A549 (cell line): ENCODE results near the gene KBTBD7. TPM values are rescaled to one million over a fixed set of nuclear protein-coding genes. Genes with fewer than 3 reads are reported as not detected.
"Not testable (repeated sequence)": the region's sequence is repeated elsewhere in the genome, so short reads cannot be mapped to it uniquely, and the experiment has no call there.

ENCODE experiments used
- ATAC-seq, 2 experiments: fragments of 200-7000 bp in 1 of 2; fragments of >200 bp in 1 of 2; cut with Nextera tagmentation in 1 of 2; cut with Tn5 transposase in 1 of 2; 3 replicates each; pipeline versions ENCODE4 v1.8.0 to v1.9.1; 2018 to 2020; ENCODE audit warnings: mild to moderate bottlenecking in 1 of 2, moderate library complexity in 1 of 2
- CTCF ChIA-PET: fragments of 300-600 bp; sonication (Branson Sonifier 250); formaldehyde crosslinking; extraction: SDS; loops from one replicate; lab custom pipeline; 2021; ENCODE audit warnings: antibody characterized with exemption, inconsistent platforms; lab: Yijun Ruan, JAX
- POLR2A ChIA-PET: fragments of 350-600 bp; formaldehyde crosslinking; extraction: SDS; loops from one replicate; lab custom pipeline; 2021; ENCODE audit warnings: antibody characterized with exemption, inconsistent platforms; lab: Yijun Ruan, JAX
- DNase-seq, 2 experiments: peaks; one replicate each; pipeline versions ENCODE4 v3.0.0 to v3.0.0-alpha.2; 2011 to 2016; ENCODE audit warnings: low read depth in 1 of 2, low spot score in 1 of 2
- FAIRE-seq: peaks from 2 replicates; lab custom pipeline; 2011; peaks lifted over from hg19 to GRCh38; lab: Jason Lieb, UNC
- H3K27ac ChIP-seq, 2 experiments: fragments of >200 bp; sonication (Bioruptor Twin); formaldehyde crosslinking; 3 replicates each; pipeline ENCODE4 v1.5.1; 2016 to 2017
- H3K4me1 ChIP-seq: fragments of >200 bp; sonication (Bioruptor Twin); formaldehyde crosslinking; 3 replicates; pipeline ENCODE4 v1.6.1; 2016
- H3K4me2 ChIP-seq: fragments of >200 bp; sonication (Bioruptor Twin); formaldehyde crosslinking; 3 replicates; pipeline ENCODE4 v1.6.1; 2016
- H3K4me3 ChIP-seq: fragments of >200 bp; sonication (Bioruptor Twin); formaldehyde crosslinking; 3 replicates; pipeline ENCODE4 v1.5.1; 2016
- H3K9me3 ChIP-seq: fragments of >200 bp; sonication (Bioruptor Twin); formaldehyde crosslinking; 3 replicates; pipeline ENCODE4 v1.6.1; 2016
- CBX2 ChIP-seq: fragments of 200-600 bp; sonication (generic); IDR thresholded peaks from 2 replicates; pipeline ENCODE4 v1.6.1; 2016; ENCODE audit warnings: low read depth, mild to moderate bottlenecking, borderline replicate concordance
- CEBPB ChIP-seq, 2 experiments: fragments of >200 bp in 1 of 2; sonication (Bioruptor Twin) in 1 of 2; formaldehyde crosslinking in 1 of 2; IDR thresholded peaks; 2 replicates each; pipeline ENCODE4 v1.6.1; 2012 to 2016
- CHD4 ChIP-seq: fragments of 200-600 bp; sonication (generic); IDR thresholded peaks from 2 replicates; pipeline ENCODE4 v1.6.1; 2016; ENCODE audit warnings: antibody characterized with exemption, mild to moderate bottlenecking, borderline replicate concordance
- EHMT2 ChIP-seq: fragments of 200-600 bp; sonication (generic); IDR thresholded peaks from 2 replicates; pipeline ENCODE4 v1.6.1; 2016; ENCODE audit warnings: antibody characterized with exemption, low read depth, mild to moderate bottlenecking, moderate library complexity
- EP300 ChIP-seq, 2 experiments: fragments of >200 bp; sonication (Bioruptor Twin); formaldehyde crosslinking; IDR thresholded peaks; 2 replicates in 1 of 2; 3 replicates in 1 of 2; pipeline ENCODE4 v1.6.1; 2016 to 2017
- FOXS1 ChIP-seq: fragments of 250-450 bp; sonication (Bioruptor Pico); IDR thresholded peaks from 2 replicates; pipeline ENCODE4 v1.5.0; 2020; ENCODE audit warnings: mild to moderate bottlenecking, moderate library complexity
- HOXB13 ChIP-seq: fragments of 250-450 bp; sonication (Bioruptor Pico); IDR thresholded peaks from 2 replicates; pipeline ENCODE4 v1.5.0; 2020; ENCODE audit warnings: low read depth, mild to moderate bottlenecking, moderate library complexity
- JUN ChIP-seq, 2 experiments: fragments of >200 bp; sonication (Bioruptor Twin); formaldehyde crosslinking; IDR thresholded peaks; 2 replicates in 1 of 2; 3 replicates in 1 of 2; pipeline ENCODE4 v1.6.1; 2016 to 2017
- KDM1A ChIP-seq: fragments of 200-600 bp; sonication (generic); IDR thresholded peaks from 2 replicates; pipeline ENCODE4 v1.6.1; 2016; ENCODE audit warnings: low read depth, mild to moderate bottlenecking
- KDM5A ChIP-seq: fragments of 200-600 bp; sonication (generic); IDR thresholded peaks from 2 replicates; pipeline ENCODE4 v1.6.1; 2016; ENCODE audit warnings: antibody characterized with exemption, mild to moderate bottlenecking
- MAFK ChIP-seq: fragments of 450-650 bp; IDR thresholded peaks from 2 replicates; pipeline ENCODE4 v1.6.1; 2014; ENCODE audit not compliant: partially characterized antibody
- MAZ ChIP-seq: fragments of 150-350 bp; IDR thresholded peaks from 2 replicates; pipeline ENCODE4 v1.6.1; 2014; ENCODE audit warnings: antibody characterized with exemption, low read depth, low read length, borderline replicate concordance
- NR3C1 ChIP-seq: fragments of >200 bp; sonication (Bioruptor Twin); formaldehyde crosslinking; IDR thresholded peaks from 3 replicates; pipeline ENCODE4 v1.6.1; 2017
- PHF8 ChIP-seq: fragments of 200-600 bp; sonication (generic); IDR thresholded peaks from 2 replicates; pipeline ENCODE4 v1.6.1; 2016; ENCODE audit warnings: low read depth, mild to moderate bottlenecking, antibody characterized with exemption, moderate library complexity, borderline replicate concordance
- POLR2A ChIP-seq: IDR thresholded peaks from 2 replicates; pipeline ENCODE4 v1.6.1; 2012; ENCODE audit warnings: mild to moderate bottlenecking, low read length
- POLR2AphosphoS2 ChIP-seq: conservative IDR thresholded peaks from 2 replicates; pipeline ENCODE4 v1.6.1; 2012; ENCODE audit warnings: low read length, improper control_type of control experiment, inconsistent platforms
- RCOR1 ChIP-seq: fragments of 150-350 bp; IDR thresholded peaks from 2 replicates; pipeline ENCODE4 v1.6.1; 2014; ENCODE audit warnings: antibody characterized with exemption, low read length, low read depth
- RFX5 ChIP-seq: fragments of 450-650 bp; IDR thresholded peaks from 2 replicates; pipeline ENCODE4 v1.7.1; 2014; ENCODE audit warnings: antibody characterized with exemption, mild to moderate bottlenecking, moderate library complexity
- RNF2 ChIP-seq: fragments of 200-600 bp; sonication (generic); IDR thresholded peaks from 2 replicates; pipeline ENCODE4 v1.6.1; 2016; ENCODE audit warnings: low read depth, mild to moderate bottlenecking, antibody characterized with exemption, moderate library complexity, borderline replicate concordance
- SMC3 ChIP-seq: fragments of >200 bp; sonication (Bioruptor Twin); formaldehyde crosslinking; IDR thresholded peaks from 3 replicates; pipeline ENCODE4 v1.6.1; 2018; ENCODE audit warnings: inconsistent platforms
- TP53 ChIP-seq: fragments of 250-450 bp; sonication (Bioruptor Pico); IDR thresholded peaks from 2 replicates; pipeline ENCODE4 v1.5.0; 2021; ENCODE audit warnings: mild to moderate bottlenecking, moderate library complexity
- ZC3H11A ChIP-seq: fragments of 450-650 bp; IDR thresholded peaks from 2 replicates; pipeline ENCODE4 v1.6.1; 2014; ENCODE audit warnings: antibody characterized with exemption, mild to moderate bottlenecking
- WGBS: methylation state at CpG from one replicate; pipeline ENCODE4 v1.1.6; 2017; ENCODE audit errors: missing lambda C conversion rate; 5-methylcytosine and 5-hydroxymethylcytosine counted together
- polyA plus RNA-seq, 4 experiments: library from polyadenylated mRNA; depleted of rRNA in 3 of 4; stranded (reverse); fragments of >200 nt; fragmentation: RNase III in 1 of 4; extraction: RNeasy Plus Mini Kit Qiagen cat#74134 plus additional on column Dnase treatment in 1 of 4; gene quantifications; 2 replicates in 3 of 4; 3 replicates in 1 of 4; pipeline ENCODE4 v1.2.3, GENCODE V29; 2011 to 2017
- TF ChIP-seq, protein P1 (sequence below): IDR thresholded peaks from 2 replicates; pipeline ENCODE4 v1.6.1; 2012; ENCODE audit warnings: low read depth, borderline replicate concordance
- TF ChIP-seq, protein P2 (sequence below): fragments of >200 bp; sonication (Bioruptor Twin); formaldehyde crosslinking; IDR thresholded peaks from 3 replicates; pipeline ENCODE4 v1.5.1; 2016
- TF ChIP-seq, protein P3 (sequence below): fragments of 450-650 bp; IDR thresholded peaks from 2 replicates; pipeline ENCODE4 v1.6.1; 2014; ENCODE audit warnings: antibody characterized with exemption
- TF ChIP-seq, protein P4 (sequence below): fragments of 250-450 bp; sonication (Bioruptor Pico); IDR thresholded peaks from 2 replicates; pipeline ENCODE4 v1.5.0; 2020; ENCODE audit warnings: low read depth, mild to moderate bottlenecking, moderate library complexity

Gene KBTBD7
- polyA plus RNA-seq, 2 of the 4 experiments (the other 2 are of a cell fraction) = 3.2 to 4.4 TPM

DNA sequence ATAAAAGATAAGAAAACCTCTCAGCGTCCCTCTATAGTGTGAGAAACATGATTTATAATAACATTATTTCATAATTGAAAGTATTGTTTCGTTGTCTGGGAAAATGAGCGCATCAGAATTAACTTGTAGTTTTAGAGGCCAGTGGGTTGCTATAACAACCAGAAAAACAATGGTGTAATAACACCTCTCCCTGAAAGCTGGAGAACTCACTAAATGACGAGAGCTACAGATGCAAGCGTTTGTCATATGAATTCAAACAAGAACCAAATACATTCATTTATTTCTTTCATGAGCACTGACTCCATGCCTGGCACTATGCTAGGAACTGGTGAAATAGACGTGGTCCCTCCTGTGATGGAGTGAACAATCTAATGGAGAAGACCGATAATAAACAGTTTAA, 16.3 kb downstream of the KBTBD7 start (continued):
- TF ChIP-seq TP53 (CRISPR knock-in tag) = no peak
- TF ChIP-seq MAZ = no peak
- TF ChIP-seq, protein P1, sequence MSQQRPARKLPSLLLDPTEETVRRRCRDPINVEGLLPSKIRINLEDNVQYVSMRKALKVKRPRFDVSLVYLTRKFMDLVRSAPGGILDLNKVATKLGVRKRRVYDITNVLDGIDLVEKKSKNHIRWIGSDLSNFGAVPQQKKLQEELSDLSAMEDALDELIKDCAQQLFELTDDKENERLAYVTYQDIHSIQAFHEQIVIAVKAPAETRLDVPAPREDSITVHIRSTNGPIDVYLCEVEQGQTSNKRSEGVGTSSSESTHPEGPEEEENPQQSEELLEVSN = no peak
- TF ChIP-seq RFX5 = no peak

DNA sequence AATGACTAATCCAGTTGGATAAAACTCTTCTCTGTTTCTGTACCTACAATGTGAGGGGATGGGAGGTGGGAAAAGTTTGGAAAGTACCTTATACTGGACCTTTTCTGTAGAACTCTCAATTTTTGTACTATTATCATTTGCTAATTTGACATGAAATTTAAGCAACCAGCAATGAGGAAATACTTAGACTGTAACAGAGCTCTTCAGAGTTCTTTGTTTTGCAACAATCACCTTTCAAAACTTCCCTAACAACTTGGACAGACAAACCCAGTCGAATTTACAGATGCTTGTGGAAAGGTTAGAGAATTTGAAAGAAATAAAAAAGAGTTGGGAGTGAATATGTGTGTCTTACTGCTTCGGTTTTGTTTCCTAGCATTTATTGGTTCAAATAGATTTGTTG, 16.8 kb downstream of the KBTBD7 start:
- ATAC-seq (no peak), DNase-seq (no peak), FAIRE-seq (no peak)
- Histone ChIP-seq H3K27ac (no peak overlapping the region), H3K4me3 (no peak overlapping the region), H3K4me2 (no peak overlapping the region), H3K9me3 (no peaks in the 10 kb centered on the region), H3K4me1 (peaks cover 15% of the 10 kb centered on the region)
- POLR2A ChIA-PET = no interaction called here
- no peak for TF ChIP-seq JUN (IDR thresholded peaks at IDR 0.05)
- TF ChIP-seq RNF2 = no peak
- TF ChIP-seq, protein P2, sequence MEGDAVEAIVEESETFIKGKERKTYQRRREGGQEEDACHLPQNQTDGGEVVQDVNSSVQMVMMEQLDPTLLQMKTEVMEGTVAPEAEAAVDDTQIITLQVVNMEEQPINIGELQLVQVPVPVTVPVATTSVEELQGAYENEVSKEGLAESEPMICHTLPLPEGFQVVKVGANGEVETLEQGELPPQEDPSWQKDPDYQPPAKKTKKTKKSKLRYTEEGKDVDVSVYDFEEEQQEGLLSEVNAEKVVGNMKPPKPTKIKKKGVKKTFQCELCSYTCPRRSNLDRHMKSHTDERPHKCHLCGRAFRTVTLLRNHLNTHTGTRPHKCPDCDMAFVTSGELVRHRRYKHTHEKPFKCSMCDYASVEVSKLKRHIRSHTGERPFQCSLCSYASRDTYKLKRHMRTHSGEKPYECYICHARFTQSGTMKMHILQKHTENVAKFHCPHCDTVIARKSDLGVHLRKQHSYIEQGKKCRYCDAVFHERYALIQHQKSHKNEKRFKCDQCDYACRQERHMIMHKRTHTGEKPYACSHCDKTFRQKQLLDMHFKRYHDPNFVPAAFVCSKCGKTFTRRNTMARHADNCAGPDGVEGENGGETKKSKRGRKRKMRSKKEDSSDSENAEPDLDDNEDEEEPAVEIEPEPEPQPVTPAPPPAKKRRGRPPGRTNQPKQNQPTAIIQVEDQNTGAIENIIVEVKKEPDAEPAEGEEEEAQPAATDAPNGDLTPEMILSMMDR = no peak
- TF ChIP-seq KDM1A = no peak
- TF ChIP-seq NR3C1 = no peak
- TF ChIP-seq, protein P3, sequence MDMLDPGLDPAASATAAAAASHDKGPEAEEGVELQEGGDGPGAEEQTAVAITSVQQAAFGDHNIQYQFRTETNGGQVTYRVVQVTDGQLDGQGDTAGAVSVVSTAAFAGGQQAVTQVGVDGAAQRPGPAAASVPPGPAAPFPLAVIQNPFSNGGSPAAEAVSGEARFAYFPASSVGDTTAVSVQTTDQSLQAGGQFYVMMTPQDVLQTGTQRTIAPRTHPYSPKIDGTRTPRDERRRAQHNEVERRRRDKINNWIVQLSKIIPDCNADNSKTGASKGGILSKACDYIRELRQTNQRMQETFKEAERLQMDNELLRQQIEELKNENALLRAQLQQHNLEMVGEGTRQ = no peak
- no peak for TF ChIP-seq POLR2A
- TF ChIP-seq SMC3 = no peak
- no peak for TF ChIP-seq EP300 (IDR thresholded peaks at IDR 0.05)
- TF ChIP-seq HOXB13 (CRISPR knock-in tag) = no peak
- TF ChIP-seq KDM5A = no peak
- no peak for TF ChIP-seq RFX5
- WGBS = 5% methylated on average over 2 of the region's 2 CpGs
- CTCF ChIA-PET = interaction anchor here (1.0 kb wide), 1 partner anchor 43 kb away, joined by 3 read pairs; no protein-coding TSS in a partner anchor

DNA sequence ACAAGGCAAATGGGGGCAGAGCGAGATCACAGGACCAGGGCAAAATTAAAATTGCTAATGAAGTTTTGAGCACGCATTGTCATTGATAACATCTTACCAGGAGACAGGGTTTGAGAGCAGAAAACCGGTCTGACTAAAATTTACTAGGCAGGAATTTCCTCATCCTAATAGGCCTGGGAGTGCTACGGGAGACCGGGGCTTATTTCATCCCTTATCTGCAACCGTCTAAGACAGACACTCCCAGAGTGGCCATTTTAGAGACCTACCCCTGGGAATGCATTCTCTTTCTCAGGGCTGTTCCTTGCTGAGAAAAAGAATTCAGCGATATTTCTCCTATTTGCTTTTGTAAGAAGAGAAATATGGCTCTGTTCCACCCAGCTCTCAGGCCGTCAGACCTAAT, 18.8 kb downstream of the KBTBD7 start:
- H3K9me3 ChIP-seq, H3K4me3 ChIP-seq, ATAC-seq, H3K27ac ChIP-seq, DNase-seq, H3K4me2 ChIP-seq, POLR2A ChIA-PET, FAIRE-seq, CTCF ChIA-PET: not testable (repeated sequence)
- peaks cover 15% of the 10 kb centered on the region for H3K4me1 ChIP-seq
- 71% methylated on average over 8 of the region's 8 CpGs for WGBS

DNA sequence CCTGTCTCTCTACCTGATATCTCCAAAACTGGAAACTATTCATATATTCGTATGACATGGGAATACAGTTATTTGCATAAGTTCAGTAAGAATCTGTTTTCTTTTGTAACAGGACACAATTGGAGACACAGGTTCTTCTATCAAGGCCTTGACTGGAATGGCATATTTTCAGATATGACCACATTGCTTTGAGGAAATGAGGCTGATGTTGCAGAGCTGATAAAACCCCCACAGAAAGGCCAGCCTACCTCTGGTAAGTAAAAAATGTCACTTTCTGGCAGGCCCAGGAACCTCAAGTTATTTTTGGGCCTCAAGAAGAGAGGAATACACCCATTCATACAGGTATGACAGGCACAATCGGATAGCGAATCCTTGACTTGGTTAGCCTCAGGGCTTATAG, 32.2 kb downstream of the KBTBD7 start:
- ChIA-PET CTCF (no interaction called here), POLR2A (no interaction called here)
- FAIRE-seq = no peak
- Histone ChIP-seq H3K4me2 (no peak overlapping the region), H3K4me1 (no peaks in the 10 kb centered on the region), H3K9me3 (no peaks in the 10 kb centered on the region), H3K27ac (no peak overlapping the region), H3K4me3 (no peak overlapping the region)
- 85% methylated on average over 3 of the region's 3 CpGs for WGBS
- no peak for ATAC-seq
- DNase-seq = no peak
- TF ChIP-seq CEBPB (IDR thresholded peaks at IDR 0.05) (no peak), ZC3H11A (no peak), FOXS1 (CRISPR knock-in tag) (no peak), CBX2 (no peak), PHF8 (no peak), KDM1A (no peak), POLR2A (no peak), CHD4 (no peak), TP53 (CRISPR knock-in tag) (no peak), MAFK (no peak), NR3C1 (no peak), POLR2AphosphoS2 (no peak), EHMT2 (no peak), RCOR1 (no peak)
- TF ChIP-seq, protein P4, sequence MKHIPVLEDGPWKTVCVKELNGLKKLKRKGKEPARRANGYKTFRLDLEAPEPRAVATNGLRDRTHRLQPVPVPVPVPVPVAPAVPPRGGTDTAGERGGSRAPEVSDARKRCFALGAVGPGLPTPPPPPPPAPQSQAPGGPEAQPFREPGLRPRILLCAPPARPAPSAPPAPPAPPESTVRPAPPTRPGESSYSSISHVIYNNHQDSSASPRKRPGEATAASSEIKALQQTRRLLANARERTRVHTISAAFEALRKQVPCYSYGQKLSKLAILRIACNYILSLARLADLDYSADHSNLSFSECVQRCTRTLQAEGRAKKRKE (CRISPR knock-in tag) = no peak
